Choroid plexus epithelial cell (primary cell): ENCODE results near the gene SCG5.

Source experiments
- DNase-seq: peaks from one replicate; pipeline ENCODE4 v3.0.0-alpha.2; 2010; ENCODE audit warnings: low read depth
- H3K4me3 ChIP-seq: 2 replicates; pipeline ENCODE4 v1.5.1; 2011; ENCODE audit warnings: low read depth, mild to moderate bottlenecking, control low read depth, low read length, moderate library complexity
- TF ChIP-seq, protein P1 (sequence below): conservative IDR thresholded peaks from 2 replicates; pipeline ENCODE4 v1.5.1; 2011; ENCODE audit warnings: low read depth, mild to moderate bottlenecking, control low read depth, inconsistent platforms, low read length, moderate library complexity

The SCG5 gene

DNA sequence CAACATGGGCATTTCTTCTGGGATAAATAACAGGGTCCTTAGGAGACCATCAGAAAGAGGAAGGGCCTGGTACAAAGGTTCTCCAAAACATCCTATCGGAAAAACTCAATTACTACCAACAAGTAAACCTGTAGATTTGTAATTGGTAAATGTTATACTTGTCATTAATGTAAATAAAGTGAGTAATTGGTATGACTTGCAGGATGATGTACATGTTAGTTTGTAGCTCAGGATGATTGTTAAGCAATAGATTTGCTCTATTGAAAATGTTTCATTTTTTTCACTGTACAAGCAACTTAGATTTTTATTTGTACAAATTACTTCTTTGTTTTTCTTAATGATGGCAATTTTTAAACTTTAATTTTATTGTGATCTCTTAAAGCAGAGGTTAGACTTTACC lies 3.8 kb upstream of the SCG5 start:
- TF ChIP-seq, protein P1, sequence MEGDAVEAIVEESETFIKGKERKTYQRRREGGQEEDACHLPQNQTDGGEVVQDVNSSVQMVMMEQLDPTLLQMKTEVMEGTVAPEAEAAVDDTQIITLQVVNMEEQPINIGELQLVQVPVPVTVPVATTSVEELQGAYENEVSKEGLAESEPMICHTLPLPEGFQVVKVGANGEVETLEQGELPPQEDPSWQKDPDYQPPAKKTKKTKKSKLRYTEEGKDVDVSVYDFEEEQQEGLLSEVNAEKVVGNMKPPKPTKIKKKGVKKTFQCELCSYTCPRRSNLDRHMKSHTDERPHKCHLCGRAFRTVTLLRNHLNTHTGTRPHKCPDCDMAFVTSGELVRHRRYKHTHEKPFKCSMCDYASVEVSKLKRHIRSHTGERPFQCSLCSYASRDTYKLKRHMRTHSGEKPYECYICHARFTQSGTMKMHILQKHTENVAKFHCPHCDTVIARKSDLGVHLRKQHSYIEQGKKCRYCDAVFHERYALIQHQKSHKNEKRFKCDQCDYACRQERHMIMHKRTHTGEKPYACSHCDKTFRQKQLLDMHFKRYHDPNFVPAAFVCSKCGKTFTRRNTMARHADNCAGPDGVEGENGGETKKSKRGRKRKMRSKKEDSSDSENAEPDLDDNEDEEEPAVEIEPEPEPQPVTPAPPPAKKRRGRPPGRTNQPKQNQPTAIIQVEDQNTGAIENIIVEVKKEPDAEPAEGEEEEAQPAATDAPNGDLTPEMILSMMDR = no peak
- no peak for DNase-seq
- H3K4me3 ChIP-seq = no peak overlapping the region

DNA sequence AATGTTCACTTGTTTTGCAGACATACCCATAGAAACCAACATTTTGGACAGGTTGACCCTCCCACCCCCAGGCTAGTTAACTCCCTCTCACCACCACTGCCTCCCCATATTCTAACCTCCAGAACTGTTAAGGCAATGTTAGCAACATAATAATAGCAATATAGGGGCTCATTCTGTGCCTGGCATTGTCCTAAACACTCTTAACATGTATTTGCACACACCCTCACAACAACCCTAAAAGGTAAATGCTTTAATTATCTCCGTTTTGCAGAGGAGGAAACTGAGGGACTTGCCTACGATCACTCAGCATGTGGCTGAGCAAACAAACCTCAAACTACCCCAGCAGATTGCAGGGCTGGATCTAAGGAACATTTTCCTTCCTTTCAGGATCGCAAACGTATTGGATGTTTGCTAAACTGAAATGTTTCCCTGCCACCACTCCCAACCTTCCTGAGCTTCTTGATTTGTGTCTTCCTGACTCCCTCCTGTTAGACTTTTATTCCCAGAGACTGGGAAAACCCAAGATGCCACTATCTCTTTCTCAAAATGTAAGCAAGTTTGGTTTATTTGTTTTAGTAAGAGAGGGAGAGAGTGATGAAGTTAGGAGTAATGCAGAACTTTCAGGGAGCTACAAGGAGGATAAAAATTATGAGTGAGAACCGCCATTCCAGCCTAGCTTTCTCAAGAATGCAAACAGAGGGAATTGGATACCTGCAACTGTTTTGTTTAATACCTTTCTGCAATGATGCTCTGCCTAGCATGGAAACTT lies 1.3 kb downstream of the SCG5 start:
- no peak for DNase-seq
- no peak overlapping the region for H3K4me3 ChIP-seq

GRCh38 chr15:32643907-32644445 lies 2.5 kb downstream of the SCG5 start:
- TF ChIP-seq, protein P1 = no peak
- H3K4me3 ChIP-seq = no peak overlapping the region
- peak; percentile 42 for DNase-seq

More for the DNA sequence above, 1.3 kb downstream of the SCG5 start:
- TF ChIP-seq, protein P1 = no peak

DNA sequence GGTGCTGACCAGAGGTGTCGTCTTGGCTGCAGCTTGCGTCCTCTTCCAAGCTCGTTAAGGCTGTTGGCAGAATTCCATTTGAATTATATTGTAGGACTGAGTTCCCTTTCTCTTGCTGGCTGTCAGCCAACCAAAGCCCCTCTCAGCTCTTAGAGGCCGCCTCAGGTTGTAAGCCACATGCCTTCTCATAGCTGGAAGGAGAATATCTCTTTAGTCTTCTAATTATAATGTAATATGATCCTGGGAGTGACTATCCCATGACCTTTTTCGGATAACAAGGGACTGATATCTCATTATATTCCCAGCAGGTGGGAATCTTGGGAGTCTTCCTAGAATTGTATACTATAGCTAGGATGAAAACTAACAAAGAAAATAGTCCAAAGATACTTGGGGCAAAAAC lies 4.8 kb downstream of the SCG5 start:
- DNase-seq = no peak
- TF ChIP-seq, protein P1 = no peak
- no peak overlapping the region for H3K4me3 ChIP-seq

- no peak overlapping the region for H3K4me3 ChIP-seq
- DNase-seq = peak; percentile 62
- TF ChIP-seq, protein P1 = peak; percentile 78
These were observed 7.8 kb downstream of the SCG5 start for GRCh38 chr15:32649342-32649741.

DNA sequence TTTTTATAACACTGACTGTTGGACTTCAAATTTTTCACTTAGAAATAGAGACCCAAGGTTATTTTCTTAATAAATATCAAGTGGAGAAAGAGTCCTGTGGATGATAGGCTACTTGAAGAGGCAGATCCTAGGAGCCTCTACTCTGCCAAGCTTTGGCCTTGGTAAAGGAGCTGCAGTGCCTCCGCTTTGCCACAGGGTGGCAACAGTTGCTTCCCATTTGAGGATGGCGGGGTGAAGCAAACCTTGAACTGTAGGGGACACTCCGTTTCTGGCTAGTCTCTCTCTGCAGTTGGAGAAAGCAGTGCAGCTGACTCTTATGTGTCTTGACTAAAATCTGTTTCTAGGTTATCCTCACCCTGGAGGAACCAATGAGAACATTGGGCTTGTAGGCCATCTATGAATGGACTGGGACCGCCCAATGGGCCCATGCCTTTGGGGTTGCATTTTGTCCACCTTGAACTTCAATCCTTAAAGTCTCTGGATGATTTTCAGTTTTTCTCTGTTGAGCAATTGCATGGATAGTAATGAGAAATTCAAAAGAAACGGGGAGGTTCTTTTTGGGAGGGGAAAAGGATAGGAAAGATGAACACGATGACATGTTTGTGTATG lies 9.8 kb downstream of the SCG5 start:
- TF ChIP-seq, protein P1 = peak; percentile 99
- DNase-seq = peak; percentile 82
- no peak overlapping the region for H3K4me3 ChIP-seq

- no peak overlapping the region for H3K4me3 ChIP-seq
- TF ChIP-seq, protein P1 = no peak
- DNase-seq = no peak
These were observed 10.7 kb downstream of the SCG5 start for GRCh38 chr15:32652178-32652577.
